KMS-11 (cell line): ENCODE measurements around the gene EIF4B.

ENCODE experiments used
- H2AFZ ChIP-seq: fragments of 200-600 bp; sonication (generic); 2 replicates; pipeline ENCODE4 v1.6.1; 2016; ENCODE audit warnings: antibody characterized with exemption, mixed run types, low read depth
- H3K27ac ChIP-seq: fragments of 200-600 bp; sonication (generic); 2 replicates; pipeline ENCODE4 v1.6.1; 2016; ENCODE audit warnings: mild to moderate bottlenecking, mixed run types
- H3K27me3 ChIP-seq: fragments of 200-600 bp; sonication (generic); 2 replicates; pipeline ENCODE4 v1.6.1; 2017; ENCODE audit warnings: mild to moderate bottlenecking, low read depth, mixed run types, moderate library complexity; ENCODE audit not compliant: insufficient read depth
- H3K36me3 ChIP-seq: fragments of 200-600 bp; sonication (generic); 2 replicates; pipeline ENCODE4 v1.6.1; 2017; ENCODE audit warnings: mild to moderate bottlenecking, mixed run types; ENCODE audit not compliant: insufficient read depth
- H3K4me1 ChIP-seq: fragments of 200-600 bp; sonication (generic); 2 replicates; pipeline ENCODE4 v1.6.1; 2016; ENCODE audit warnings: mild to moderate bottlenecking, low read depth, mixed run types; ENCODE audit not compliant: poor library complexity, severe bottlenecking
- H3K4me2 ChIP-seq: fragments of 200-600 bp; sonication (generic); 2 replicates; pipeline ENCODE4 v1.7.0; 2016; ENCODE audit warnings: mild to moderate bottlenecking, mixed run types
- H3K4me3 ChIP-seq: fragments of 200-600 bp; sonication (generic); IDR thresholded peaks from 2 replicates; pipeline ENCODE4 v1.6.1; 2017; ENCODE audit warnings: low read depth, low read length, mixed read lengths; ENCODE audit not compliant: insufficient read depth
- H3K79me2 ChIP-seq: fragments of 200-600 bp; sonication (generic); 2 replicates; pipeline ENCODE4 v1.6.1; 2016; ENCODE audit warnings: low read depth, mixed run types; ENCODE audit not compliant: insufficient read depth
- H3K9ac ChIP-seq: fragments of 200-600 bp; sonication (generic); 2 replicates; pipeline ENCODE4 v1.6.1; 2016; ENCODE audit warnings: mild to moderate bottlenecking, mixed run types
- H4K20me1 ChIP-seq: fragments of 200-600 bp; sonication (generic); 2 replicates; pipeline ENCODE4 v1.6.1; 2016; ENCODE audit warnings: mild to moderate bottlenecking, mixed run types; ENCODE audit not compliant: insufficient read depth
- TF ChIP-seq, protein P1 (sequence below): fragments of 200-600 bp; sonication (generic); conservative IDR thresholded peaks from 2 replicates; pipeline ENCODE4 v1.6.1; 2017; ENCODE audit warnings: low read depth, mild to moderate bottlenecking, antibody characterized with exemption, low read length, moderate library complexity, mixed read lengths

EIF4B gene

DNA sequence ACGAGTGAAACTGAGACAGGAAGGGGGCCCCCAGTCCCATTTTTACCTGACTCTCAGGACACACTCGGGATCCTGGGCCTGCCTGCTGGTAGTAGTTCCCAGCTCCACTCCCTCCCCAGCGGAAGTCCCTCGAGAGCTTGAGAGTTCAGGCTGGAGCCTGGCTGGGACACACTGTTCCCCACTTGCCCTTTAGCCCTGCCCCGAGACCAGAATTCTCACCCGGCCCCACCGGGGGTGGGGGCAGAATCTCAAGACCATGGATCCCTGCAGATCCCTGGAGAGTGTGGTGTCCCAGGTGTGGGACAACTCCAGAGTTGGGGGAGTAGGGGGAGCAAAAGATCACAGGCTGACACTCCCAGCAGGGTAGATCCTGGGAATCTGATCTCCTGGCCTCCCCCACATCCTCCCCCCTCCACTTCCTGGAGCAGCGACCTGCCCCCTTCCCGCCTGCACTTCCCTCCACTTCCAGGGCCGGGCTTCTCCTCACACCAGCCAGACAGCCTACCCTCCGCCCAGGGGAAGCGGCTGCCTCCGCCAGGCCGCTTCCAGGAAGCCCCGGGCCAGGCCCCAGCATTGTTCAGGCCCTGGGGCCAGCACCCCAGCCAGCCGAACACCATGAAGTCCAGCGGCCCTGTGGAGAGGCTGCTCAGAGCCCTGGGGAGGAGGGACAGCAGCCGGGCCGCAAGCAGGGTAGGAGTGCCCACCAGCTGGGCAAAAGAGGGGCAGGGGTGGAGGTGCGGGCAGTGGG is 43.5 kb downstream of the EIF4B start, which contains the start of gene TNS2:
TNS2 (plus strand) TSS at position 495 of the 748 bp plus-strand sequence; CDS start at position 616, 121 bp downstream.
- H3K27ac ChIP-seq, result no peak within 1 kb of the TSS
- H4K20me1 ChIP-seq, result no peaks in the 10 kb centered on the region
- H3K27me3 ChIP-seq, result no peaks in the 10 kb centered on the region
- peaks cover 23% of the 10 kb centered on the region for H3K4me1 ChIP-seq
- H2AFZ ChIP-seq, result no peak within 1 kb of the TSS
- TF ChIP-seq, protein P1, sequence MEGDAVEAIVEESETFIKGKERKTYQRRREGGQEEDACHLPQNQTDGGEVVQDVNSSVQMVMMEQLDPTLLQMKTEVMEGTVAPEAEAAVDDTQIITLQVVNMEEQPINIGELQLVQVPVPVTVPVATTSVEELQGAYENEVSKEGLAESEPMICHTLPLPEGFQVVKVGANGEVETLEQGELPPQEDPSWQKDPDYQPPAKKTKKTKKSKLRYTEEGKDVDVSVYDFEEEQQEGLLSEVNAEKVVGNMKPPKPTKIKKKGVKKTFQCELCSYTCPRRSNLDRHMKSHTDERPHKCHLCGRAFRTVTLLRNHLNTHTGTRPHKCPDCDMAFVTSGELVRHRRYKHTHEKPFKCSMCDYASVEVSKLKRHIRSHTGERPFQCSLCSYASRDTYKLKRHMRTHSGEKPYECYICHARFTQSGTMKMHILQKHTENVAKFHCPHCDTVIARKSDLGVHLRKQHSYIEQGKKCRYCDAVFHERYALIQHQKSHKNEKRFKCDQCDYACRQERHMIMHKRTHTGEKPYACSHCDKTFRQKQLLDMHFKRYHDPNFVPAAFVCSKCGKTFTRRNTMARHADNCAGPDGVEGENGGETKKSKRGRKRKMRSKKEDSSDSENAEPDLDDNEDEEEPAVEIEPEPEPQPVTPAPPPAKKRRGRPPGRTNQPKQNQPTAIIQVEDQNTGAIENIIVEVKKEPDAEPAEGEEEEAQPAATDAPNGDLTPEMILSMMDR, result no peak
- no peak within 1 kb of the TSS for H3K4me3 ChIP-seq
- no peak within 1 kb of the TSS for H3K9ac ChIP-seq
- H3K4me2 ChIP-seq, result no peak within 1 kb of the TSS
- no peaks in the 10 kb centered on the region for H3K79me2 ChIP-seq
- H3K36me3 ChIP-seq, result no peaks in the 10 kb centered on the region

DNA sequence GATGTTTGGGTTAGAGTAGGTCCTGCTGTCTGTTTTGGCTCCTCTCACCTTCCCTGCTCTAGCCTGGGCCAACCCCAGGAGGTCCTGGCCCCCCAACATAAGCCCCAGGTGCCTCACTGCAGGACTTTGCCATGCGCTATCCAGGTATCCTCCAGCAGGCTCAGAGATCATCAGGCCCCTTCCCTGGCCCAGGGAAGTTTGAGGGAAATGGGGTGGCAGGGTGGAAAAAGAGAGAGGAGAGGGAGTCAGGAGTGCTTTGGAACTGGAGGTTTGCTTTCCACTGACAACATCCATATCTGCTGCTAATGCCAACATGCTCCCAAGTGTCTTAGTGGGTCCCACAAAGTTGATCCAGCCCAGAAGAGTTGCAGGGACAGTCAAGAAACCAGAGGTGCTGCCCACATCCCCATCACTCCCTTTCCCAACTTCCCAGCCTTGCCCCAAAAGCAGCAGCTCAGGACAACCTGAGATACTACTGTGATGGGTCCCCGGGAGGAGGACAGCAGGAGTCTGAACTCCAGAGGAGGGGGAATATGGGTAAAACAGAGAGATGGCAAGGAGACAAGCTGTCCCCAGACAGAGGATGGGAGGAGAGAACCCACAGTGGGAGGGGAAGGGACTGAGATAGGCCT is 44.3 kb downstream of the EIF4B start:
- H3K27me3 ChIP-seq, result no peaks in the 10 kb centered on the region
- no peak overlapping the region for H3K4me2 ChIP-seq
- no peak overlapping the region for H3K9ac ChIP-seq
- H3K4me1 ChIP-seq, result peaks cover 19% of the 10 kb centered on the region
- no peak overlapping the region for H3K4me3 ChIP-seq
- TF ChIP-seq, protein P1, result no peak
- no peak overlapping the region for H3K27ac ChIP-seq
- H4K20me1 ChIP-seq, result no peaks in the 10 kb centered on the region
- no peaks in the 10 kb centered on the region for H3K79me2 ChIP-seq
- no peaks in the 10 kb centered on the region for H3K36me3 ChIP-seq
- H2AFZ ChIP-seq, result no peak overlapping the region

DNA sequence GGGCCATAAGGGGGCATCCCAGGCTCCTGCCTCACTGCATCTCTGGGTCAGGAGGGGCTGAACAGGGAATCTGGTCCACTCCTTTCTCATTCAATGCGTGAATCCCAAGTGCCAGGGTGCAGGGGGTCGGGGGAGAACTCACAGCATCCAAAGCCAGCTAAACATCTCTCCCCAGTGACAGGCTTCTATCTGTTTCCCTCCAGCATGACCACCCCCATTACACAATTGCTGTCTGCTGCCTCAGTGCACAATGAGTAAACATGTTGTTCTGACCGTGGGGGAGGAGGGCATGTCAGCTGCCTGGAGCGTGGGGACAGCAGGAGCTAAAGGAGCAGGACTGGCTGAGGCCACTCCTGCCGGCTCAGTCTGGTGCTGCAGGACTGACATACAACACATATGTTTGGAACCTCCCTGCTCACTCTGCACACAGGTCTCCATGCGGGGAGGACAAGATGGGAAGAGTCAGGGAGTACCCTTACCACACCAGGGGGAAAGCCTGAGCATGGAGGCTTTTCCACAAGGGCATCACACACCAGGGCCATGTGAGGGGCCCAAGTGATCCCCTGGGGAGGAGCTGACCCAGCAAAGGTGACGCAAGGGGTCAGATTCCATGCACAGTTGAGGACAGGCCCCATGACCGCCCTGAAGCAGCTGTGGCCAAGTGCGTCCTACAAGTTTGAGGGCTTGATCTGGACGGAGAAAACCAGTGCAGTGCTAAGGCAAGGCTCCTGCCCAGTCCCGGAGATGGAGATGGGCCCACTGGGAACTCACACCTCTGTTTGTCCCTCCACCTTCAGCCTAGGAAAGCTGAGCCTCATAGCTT is 45.0 kb downstream of the EIF4B start:
- no peaks in the 10 kb centered on the region for H3K79me2 ChIP-seq
- H3K4me1 ChIP-seq, result peaks cover 12% of the 10 kb centered on the region
- TF ChIP-seq, protein P1, result no peak
- H3K27me3 ChIP-seq, result no peaks in the 10 kb centered on the region; the same call in 1 of the 2 replicates
- no peak overlapping the region for H3K4me3 ChIP-seq
- no peak overlapping the region for H3K9ac ChIP-seq
- H3K4me2 ChIP-seq, result no peak overlapping the region
- H2AFZ ChIP-seq, result no peak overlapping the region
- H3K36me3 ChIP-seq, result no peaks in the 10 kb centered on the region
- no peak overlapping the region for H3K27ac ChIP-seq
- no peaks in the 10 kb centered on the region for H4K20me1 ChIP-seq

DNA sequence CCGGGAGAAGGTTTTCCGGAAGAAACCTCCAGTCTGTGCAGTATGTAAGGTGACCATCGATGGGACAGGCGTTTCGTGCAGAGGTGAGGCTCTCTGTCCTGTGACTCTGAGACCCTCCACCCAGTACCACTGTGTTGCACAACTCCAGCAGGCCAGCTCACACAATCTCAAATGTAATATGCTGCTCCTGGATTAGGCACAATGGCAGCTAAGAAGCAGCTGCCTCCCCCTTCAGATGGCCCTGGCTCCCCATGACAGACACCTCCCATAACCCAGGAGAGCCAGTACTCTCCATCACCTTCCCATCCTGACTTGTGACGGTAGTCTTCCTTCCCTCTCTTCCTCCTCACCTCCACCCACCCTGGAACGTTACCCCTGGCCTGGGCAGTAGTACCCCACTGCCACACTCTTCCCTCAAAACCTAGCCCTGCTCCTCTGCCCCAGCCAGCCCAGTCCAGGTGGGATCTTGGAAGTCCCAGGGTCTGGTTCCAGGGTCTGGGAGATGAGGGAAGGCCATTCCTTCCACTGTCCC is 45.7 kb downstream of the EIF4B start:
- Histone ChIP-seq H3K4me1 (peaks cover 9% of the 10 kb centered on the region), H3K27me3 (no peaks in the 10 kb centered on the region; the same call in 1 of the 2 replicates), H3K36me3 (no peaks in the 10 kb centered on the region), H3K4me2 (no peak overlapping the region), H2AFZ (no peak overlapping the region), H3K4me3 (no peak overlapping the region), H3K9ac (no peak overlapping the region), H3K79me2 (no peaks in the 10 kb centered on the region), H3K27ac (no peak overlapping the region), H4K20me1 (no peaks in the 10 kb centered on the region)
- TF ChIP-seq, protein P1, result no peak
